ENCODE data around the gene NBEA. TPM values are rescaled to one million over a fixed set of nuclear protein-coding genes. Genes with fewer than 3 reads are reported as not detected.
A peak's percentile ranks its signal among the peaks of the same experiment; 100 is the strongest.

The NBEA gene
- total and polyA plus RNA-seq, 2 experiments from 2014 or later, result 9.1 to 29.1 TPM

DNA sequence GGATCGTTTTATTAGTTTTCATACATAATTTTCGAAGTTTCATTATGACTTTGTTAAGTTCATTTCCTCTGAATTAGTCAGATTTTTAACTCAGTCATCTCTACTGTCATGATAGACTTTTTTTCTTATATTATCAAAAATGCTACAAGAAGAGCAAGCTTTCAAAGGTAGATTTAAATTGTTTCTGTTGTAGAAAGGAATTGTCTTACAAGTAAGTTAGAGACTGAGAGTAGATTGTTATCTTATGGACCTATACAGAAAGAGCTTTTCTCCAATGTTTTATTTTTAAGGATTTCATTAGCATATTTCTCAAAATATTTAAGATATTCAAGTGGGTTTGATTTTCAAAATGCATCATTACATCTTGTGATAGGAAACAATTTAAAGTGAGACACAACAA lies 531.7 kb downstream of the NBEA start (continued):
- TF ChIP-seq, protein P1, sequence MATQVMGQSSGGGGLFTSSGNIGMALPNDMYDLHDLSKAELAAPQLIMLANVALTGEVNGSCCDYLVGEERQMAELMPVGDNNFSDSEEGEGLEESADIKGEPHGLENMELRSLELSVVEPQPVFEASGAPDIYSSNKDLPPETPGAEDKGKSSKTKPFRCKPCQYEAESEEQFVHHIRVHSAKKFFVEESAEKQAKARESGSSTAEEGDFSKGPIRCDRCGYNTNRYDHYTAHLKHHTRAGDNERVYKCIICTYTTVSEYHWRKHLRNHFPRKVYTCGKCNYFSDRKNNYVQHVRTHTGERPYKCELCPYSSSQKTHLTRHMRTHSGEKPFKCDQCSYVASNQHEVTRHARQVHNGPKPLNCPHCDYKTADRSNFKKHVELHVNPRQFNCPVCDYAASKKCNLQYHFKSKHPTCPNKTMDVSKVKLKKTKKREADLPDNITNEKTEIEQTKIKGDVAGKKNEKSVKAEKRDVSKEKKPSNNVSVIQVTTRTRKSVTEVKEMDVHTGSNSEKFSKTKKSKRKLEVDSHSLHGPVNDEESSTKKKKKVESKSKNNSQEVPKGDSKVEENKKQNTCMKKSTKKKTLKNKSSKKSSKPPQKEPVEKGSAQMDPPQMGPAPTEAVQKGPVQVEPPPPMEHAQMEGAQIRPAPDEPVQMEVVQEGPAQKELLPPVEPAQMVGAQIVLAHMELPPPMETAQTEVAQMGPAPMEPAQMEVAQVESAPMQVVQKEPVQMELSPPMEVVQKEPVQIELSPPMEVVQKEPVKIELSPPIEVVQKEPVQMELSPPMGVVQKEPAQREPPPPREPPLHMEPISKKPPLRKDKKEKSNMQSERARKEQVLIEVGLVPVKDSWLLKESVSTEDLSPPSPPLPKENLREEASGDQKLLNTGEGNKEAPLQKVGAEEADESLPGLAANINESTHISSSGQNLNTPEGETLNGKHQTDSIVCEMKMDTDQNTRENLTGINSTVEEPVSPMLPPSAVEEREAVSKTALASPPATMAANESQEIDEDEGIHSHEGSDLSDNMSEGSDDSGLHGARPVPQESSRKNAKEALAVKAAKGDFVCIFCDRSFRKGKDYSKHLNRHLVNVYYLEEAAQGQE (IDR thresholded peaks at IDR 0.05; ENCODE audit: unreplicated experiment), result no peak
- no peak for TF ChIP-seq ZNF114 (CRISPR knock-in tag; IDR thresholded peaks at IDR 0.05)
- no peak for TF ChIP-seq STAT1 (IDR thresholded peaks at IDR 0.05; ENCODE audit: unreplicated experiment)

DNA sequence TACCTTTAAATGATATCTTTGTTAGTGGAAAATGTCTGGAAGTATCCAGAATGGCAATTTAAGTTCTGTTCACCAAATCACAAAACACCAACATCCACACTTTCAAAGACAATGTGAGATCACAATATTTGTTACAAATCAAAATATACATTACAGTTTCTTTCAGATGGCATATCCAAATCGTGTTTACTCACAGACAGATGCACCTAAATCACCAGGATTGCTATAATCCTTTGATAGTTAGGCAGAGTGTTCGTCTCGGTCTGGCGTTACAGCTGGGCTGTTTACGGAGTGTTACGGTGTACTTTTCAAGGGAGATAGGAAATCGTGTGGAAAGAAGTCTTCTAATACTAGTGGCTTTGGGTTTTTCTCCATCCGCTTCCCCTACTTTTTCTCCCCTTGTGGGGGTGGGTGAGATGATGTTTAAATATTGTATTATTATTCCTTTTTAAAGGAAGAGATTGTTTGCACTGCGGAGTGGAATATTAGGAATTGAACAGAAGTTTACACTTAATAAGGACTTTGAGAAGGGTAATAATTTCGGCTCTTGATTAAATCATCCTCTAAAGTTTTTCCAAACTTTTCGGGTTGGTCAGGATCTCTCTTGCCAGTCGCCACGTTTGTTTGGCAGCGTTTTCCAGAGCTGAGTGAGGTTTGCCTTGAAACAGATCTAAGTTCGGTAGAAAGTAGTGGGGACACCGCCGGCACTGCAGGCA lies 532.6 kb downstream of the NBEA start:
- H4K20me1 ChIP-seq (replicated peaks; ENCODE audit: insufficient read depth), result peaks cover 31% of the 10 kb centered on the region
- H3K9me3 Mint-ChIP-seq, result no peaks in the 10 kb centered on the region
- ATAC-seq, result no peak
- peak overlapping the region; percentile 64 for H3K4me3 ChIP-seq
- peak overlapping the region; percentile 21; the same call in 1 of the 2 replicates for H2AFZ ChIP-seq
- H3K4me2 ChIP-seq, result peak overlapping the region; percentile 86
- peaks cover 99% of the 10 kb centered on the region for H3K27me3 ChIP-seq (ENCODE audit: insufficient read depth)
- no peaks in the 10 kb centered on the region; the same call in 1 of the 2 replicates for H3F3A ChIP-seq (replicated peaks; ENCODE audit: low read depth)
- H3K27ac Mint-ChIP-seq, result no peak overlapping the region
- no peaks in the 10 kb centered on the region for H3K36me3 Mint-ChIP-seq (ENCODE audit: low read depth)
- no peaks in the 10 kb centered on the region for H3K9me2 ChIP-seq (ENCODE audit: insufficient read depth)
- TF ChIP-seq, protein P2, sequence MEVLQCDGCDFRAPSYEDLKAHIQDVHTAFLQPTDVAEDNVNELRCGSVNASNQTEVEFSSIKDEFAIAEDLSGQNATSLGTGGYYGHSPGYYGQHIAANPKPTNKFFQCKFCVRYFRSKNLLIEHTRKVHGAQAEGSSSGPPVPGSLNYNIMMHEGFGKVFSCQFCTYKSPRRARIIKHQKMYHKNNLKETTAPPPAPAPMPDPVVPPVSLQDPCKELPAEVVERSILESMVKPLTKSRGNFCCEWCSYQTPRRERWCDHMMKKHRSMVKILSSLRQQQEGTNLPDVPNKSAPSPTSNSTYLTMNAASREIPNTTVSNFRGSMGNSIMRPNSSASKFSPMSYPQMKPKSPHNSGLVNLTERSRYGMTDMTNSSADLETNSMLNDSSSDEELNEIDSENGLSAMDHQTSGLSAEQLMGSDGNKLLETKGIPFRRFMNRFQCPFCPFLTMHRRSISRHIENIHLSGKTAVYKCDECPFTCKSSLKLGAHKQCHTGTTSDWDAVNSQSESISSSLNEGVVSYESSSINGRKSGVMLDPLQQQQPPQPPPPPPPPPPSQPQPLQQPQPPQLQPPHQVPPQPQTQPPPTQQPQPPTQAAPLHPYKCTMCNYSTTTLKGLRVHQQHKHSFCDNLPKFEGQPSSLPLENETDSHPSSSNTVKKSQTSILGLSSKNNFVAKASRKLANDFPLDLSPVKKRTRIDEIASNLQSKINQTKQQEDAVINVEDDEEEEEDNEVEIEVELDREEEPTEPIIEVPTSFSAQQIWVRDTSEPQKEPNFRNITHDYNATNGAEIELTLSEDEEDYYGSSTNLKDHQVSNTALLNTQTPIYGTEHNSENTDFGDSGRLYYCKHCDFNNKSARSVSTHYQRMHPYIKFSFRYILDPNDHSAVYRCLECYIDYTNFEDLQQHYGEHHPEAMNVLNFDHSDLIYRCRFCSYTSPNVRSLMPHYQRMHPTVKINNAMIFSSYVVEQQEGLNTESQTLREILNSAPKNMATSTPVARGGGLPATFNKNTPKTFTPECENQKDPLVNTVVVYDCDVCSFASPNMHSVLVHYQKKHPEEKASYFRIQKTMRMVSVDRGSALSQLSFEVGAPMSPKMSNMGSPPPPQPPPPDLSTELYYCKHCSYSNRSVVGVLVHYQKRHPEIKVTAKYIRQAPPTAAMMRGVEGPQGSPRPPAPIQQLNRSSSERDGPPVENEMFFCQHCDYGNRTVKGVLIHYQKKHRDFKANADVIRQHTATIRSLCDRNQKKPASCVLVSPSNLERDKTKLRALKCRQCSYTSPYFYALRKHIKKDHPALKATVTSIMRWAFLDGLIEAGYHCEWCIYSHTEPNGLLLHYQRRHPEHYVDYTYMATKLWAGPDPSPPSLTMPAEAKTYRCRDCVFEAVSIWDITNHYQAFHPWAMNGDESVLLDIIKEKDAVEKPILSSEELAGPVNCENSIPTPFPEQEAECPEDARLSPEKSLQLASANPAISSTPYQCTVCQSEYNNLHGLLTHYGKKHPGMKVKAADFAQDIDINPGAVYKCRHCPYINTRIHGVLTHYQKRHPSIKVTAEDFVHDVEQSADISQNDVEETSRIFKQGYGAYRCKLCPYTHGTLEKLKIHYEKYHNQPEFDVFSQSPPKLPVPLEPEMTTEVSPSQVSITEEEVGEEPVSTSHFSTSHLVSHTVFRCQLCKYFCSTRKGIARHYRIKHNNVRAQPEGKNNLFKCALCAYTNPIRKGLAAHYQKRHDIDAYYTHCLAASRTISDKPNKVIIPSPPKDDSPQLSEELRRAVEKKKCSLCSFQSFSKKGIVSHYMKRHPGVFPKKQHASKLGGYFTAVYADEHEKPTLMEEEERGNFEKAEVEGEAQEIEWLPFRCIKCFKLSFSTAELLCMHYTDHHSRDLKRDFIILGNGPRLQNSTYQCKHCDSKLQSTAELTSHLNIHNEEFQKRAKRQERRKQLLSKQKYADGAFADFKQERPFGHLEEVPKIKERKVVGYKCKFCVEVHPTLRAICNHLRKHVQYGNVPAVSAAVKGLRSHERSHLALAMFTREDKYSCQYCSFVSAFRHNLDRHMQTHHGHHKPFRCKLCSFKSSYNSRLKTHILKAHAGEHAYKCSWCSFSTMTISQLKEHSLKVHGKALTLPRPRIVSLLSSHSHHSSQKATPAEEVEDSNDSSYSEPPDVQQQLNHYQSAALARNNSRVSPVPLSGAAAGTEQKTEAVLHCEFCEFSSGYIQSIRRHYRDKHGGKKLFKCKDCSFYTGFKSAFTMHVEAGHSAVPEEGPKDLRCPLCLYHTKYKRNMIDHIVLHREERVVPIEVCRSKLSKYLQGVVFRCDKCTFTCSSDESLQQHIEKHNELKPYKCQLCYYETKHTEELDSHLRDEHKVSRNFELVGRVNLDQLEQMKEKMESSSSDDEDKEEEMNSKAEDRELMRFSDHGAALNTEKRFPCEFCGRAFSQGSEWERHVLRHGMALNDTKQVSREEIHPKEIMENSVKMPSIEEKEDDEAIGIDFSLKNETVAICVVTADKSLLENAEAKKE (CRISPR knock-in tag; IDR thresholded peaks at IDR 0.05), result no peak
- TF ChIP-seq EZH2phosphoT487 (IDR thresholded peaks at IDR 0.05; ENCODE audit: unreplicated experiment) (no peak), EZH2 (IDR thresholded peaks at IDR 0.05; ENCODE audit: low read depth, unreplicated experiment) (peak; percentile 55)
- TF ChIP-seq, protein P3, sequence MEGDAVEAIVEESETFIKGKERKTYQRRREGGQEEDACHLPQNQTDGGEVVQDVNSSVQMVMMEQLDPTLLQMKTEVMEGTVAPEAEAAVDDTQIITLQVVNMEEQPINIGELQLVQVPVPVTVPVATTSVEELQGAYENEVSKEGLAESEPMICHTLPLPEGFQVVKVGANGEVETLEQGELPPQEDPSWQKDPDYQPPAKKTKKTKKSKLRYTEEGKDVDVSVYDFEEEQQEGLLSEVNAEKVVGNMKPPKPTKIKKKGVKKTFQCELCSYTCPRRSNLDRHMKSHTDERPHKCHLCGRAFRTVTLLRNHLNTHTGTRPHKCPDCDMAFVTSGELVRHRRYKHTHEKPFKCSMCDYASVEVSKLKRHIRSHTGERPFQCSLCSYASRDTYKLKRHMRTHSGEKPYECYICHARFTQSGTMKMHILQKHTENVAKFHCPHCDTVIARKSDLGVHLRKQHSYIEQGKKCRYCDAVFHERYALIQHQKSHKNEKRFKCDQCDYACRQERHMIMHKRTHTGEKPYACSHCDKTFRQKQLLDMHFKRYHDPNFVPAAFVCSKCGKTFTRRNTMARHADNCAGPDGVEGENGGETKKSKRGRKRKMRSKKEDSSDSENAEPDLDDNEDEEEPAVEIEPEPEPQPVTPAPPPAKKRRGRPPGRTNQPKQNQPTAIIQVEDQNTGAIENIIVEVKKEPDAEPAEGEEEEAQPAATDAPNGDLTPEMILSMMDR (conservative IDR thresholded peaks at IDR 0.05; ENCODE audit: low read depth in 2 of 2), result no peak
- H3K4me1 ChIP-seq (ENCODE audit: insufficient read depth), result peaks cover 63% of the 10 kb centered on the region
- peaks cover 91% of the 10 kb centered on the region for H3K27me3 Mint-ChIP-seq (ENCODE audit: insufficient read depth, low read depth, poor library complexity)
- no peak overlapping the region for H3K27ac ChIP-seq (ENCODE audit: low read depth)
- no peaks in the 10 kb centered on the region for H3K36me3 ChIP-seq (ENCODE audit: insufficient read depth)
- peaks cover 57% of the 10 kb centered on the region for H3K4me1 Mint-ChIP-seq
- no peaks in the 10 kb centered on the region for H3K79me2 ChIP-seq (replicated peaks; ENCODE audit: insufficient read depth)
- peak overlapping the region; percentile 81 for H3K4me3 Mint-ChIP-seq
- peak; percentile 28 for DNase-seq (ENCODE audit: low spot score)

Data from GM23338 (cell line).